Right lobe of liver (tissue), 6 donors: ENCODE measurements around the gene PXMP4. TPM values are rescaled to one million over a fixed set of nuclear protein-coding genes. Genes with fewer than 3 reads are reported as not detected.

Experiments
- ATAC-seq, 4 donors: fragments of 200-7000 bp; cut with Tn5 transposase; one replicate each; pipeline ENCODE4 v1.9.1; 2020; ENCODE audit warnings: mild to moderate bottlenecking in 4 of 4, moderate library complexity in 4 of 4
- DNase-seq, 3 donors: peaks; one replicate each; pipeline ENCODE4 v3.0.0-alpha.2; 2020
- H3K27ac ChIP-seq, 3 donors: fragments of 200-600 bp; one replicate each; pipeline ENCODE4 v1.8.0; 2022
- H3K27me3 ChIP-seq, 2 donors: fragments of 200-600 bp; one replicate each; pipeline ENCODE4 v1.8.0; 2022
- H3K36me3 ChIP-seq, 4 donors: fragments of 200-600 bp; sonication (generic) in 1 of 4; one replicate each; pipeline versions ENCODE4 v1.5.1 to v1.8.0; 2017 to 2022; ENCODE audit warnings: control low read depth in 1 of 4
- H3K4me1 ChIP-seq, 4 donors: fragments of 200-600 bp; sonication (generic) in 1 of 4; one replicate each; pipeline versions ENCODE4 v1.5.1 to v1.8.0; 2017 to 2022; ENCODE audit warnings: control low read depth in 1 of 4
- H3K4me3 ChIP-seq, 3 donors: fragments of 200-600 bp; one replicate each; pipeline ENCODE4 v1.8.0; 2022
- H3K9me3 ChIP-seq, 4 donors: fragments of 200-600 bp; sonication (generic) in 1 of 4; one replicate each; pipeline versions ENCODE4 v1.5.1 to v1.8.0; 2017 to 2022; ENCODE audit warnings: control low read depth in 1 of 4
- POLR2A ChIP-seq: fragments of 450-650 bp; IDR thresholded peaks from one replicate; pipeline ENCODE4 v1.6.1; 2017; ENCODE audit warnings: antibody characterized with exemption, mild to moderate bottlenecking
- WGBS: methylation state at CpG from one replicate; pipeline ENCODE4 v1.1.6; 2018; ENCODE audit warnings: low coverage, low lambda C conversion rate; ENCODE audit not compliant: insufficient coverage; ENCODE audit errors: missing lambda C conversion rate; 5-methylcytosine and 5-hydroxymethylcytosine counted together
- intact Hi-C, 2 donors: fragments of 100-400 bp; cut with DNase I; formaldehyde crosslinking; loops; one replicate each; pipeline versions ENCODE4 v1.11.2 to v1.14.1; 2022
- total RNA-seq, 6 experiments: library from RNA; depleted of rRNA in 2 of 6; stranded (reverse); fragments of >200 nt in 2 of 6; fragmentation: NEBNext Ultra II Directional in 3 of 6; extraction: Animal tissue kit (Norgen Biotek cat#: 25700) in 3 of 6; gene quantifications; one replicate each; pipeline versions ENCODE4 v1.1.0 to v1.2.4, GENCODE V29; 2016 to 2023
- TF ChIP-seq, protein P1 (sequence below), 4 donors: fragments of 200-600 bp in 3 of 4; fragments of 450-650 bp in 1 of 4; IDR thresholded peaks; one replicate each; pipeline versions ENCODE4 v1.5.1 to v1.8.0; 2016 to 2022; ENCODE audit warnings: antibody characterized with exemption in 4 of 4, mild to moderate bottlenecking in 2 of 4
- donor health status: DM: no; HTN: yes; CAD: no.
- donor health status: DM: no; HTN: no; CAD: no.
- donor health status: DM: no; HTN: no; CAD: no.
- donor health status: DM: no; HTN: yes; CAD: no.
- donor health status: DM: no; HTN: yes; CAD: no.

PXMP4 gene
- total RNA-seq, 6 experiments from 2014 or later = 5.5 to 17.8 (median 12.9) TPM

DNA sequence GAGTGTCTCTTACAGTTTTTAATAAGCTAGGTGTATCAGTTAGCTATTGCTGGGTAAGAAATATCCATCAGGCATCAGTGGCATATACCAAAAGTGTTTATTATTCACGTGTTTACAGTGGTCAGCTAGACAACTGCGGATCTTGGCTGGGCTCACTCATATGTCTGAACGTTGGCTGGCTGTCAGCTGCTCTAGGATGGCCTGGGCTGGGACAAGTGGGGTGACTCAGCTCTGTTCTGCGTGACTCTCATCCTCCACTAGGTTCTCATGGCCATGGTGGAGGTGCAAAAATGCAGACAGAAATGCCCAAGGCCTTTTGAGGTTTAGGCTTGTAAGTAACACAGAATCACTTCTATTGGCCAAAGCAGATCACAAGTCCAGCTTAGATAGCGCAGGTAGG lies 33.7 kb upstream of the PXMP4 start:
- H3K4me1 ChIP-seq = no peaks in the 10 kb centered on the region
- no peaks in the 10 kb centered on the region for H3K27me3 ChIP-seq
- H3K9me3 ChIP-seq = no peaks in the 10 kb centered on the region
- intact Hi-C loops = no loop called here
- H3K36me3 ChIP-seq = peaks cover 0 to 6% (median 2%) of the 10 kb centered on the region in 4 donors
- WGBS = 100% methylated on average over 1 of the region's 5 CpGs
- no peak for ATAC-seq
- H3K4me3 ChIP-seq = no peak overlapping the region
- DNase-seq = no peak
- TF ChIP-seq, protein P1, sequence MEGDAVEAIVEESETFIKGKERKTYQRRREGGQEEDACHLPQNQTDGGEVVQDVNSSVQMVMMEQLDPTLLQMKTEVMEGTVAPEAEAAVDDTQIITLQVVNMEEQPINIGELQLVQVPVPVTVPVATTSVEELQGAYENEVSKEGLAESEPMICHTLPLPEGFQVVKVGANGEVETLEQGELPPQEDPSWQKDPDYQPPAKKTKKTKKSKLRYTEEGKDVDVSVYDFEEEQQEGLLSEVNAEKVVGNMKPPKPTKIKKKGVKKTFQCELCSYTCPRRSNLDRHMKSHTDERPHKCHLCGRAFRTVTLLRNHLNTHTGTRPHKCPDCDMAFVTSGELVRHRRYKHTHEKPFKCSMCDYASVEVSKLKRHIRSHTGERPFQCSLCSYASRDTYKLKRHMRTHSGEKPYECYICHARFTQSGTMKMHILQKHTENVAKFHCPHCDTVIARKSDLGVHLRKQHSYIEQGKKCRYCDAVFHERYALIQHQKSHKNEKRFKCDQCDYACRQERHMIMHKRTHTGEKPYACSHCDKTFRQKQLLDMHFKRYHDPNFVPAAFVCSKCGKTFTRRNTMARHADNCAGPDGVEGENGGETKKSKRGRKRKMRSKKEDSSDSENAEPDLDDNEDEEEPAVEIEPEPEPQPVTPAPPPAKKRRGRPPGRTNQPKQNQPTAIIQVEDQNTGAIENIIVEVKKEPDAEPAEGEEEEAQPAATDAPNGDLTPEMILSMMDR (IDR thresholded peaks at IDR 0.05) = no peak
- no peak for TF ChIP-seq POLR2A
- no peak overlapping the region for H3K27ac ChIP-seq

DNA sequence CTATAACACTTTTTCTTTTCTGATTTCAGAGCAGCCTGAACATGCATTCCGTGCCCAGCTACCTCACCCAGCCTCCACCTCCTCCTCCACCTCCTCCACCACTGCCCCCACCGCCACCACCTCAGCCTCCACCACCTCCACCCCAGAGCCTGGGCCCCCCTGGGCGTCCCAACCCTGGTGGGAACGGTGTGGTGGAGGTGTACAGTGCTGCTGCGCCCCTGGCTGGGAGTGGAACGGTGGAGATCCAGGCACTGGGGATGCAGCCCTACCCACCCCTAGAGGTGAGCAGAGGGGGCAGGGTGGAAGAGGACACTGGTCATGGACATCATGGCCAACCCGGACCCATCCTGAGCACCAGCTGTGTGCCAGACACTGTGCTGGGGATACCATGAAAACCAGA lies 33.0 kb upstream of the PXMP4 start:
- ATAC-seq = peak in 1 of 4 donors; percentile 13
- TF ChIP-seq, protein P1 (IDR thresholded peaks at IDR 0.05) = no peak
- no peak for TF ChIP-seq POLR2A
- intact Hi-C loops = no loop called here
- Histone ChIP-seq H3K9me3 (no peaks in the 10 kb centered on the region), H3K27ac (no peak overlapping the region), H3K4me3 (no peak overlapping the region), H3K27me3 (no peaks in the 10 kb centered on the region), H3K4me1 (no peaks in the 10 kb centered on the region), H3K36me3 (peaks cover 0 to 6% (median 2%) of the 10 kb centered on the region in 4 donors)
- DNase-seq = no peak
- 97% methylated on average over 6 of the region's 7 CpGs for WGBS

DNA sequence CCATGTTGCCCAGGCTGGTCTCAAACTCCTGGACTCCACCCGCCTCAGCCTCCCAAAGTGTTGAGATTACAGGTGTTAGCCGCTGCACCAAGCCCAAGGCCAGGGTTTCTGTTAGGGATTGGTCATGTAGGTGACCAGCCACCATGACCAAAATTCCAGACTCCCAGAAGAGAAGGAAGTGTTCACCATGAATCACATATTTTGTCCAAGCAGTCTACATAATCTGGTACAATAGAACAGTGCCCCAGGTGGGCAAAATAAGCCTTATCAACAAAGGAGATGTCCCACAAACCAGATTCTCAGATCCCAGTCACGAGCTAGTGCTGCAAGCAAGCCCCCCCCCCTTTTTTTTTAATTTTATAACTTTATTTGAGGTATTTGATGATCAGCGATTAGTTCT lies 31.7 kb upstream of the PXMP4 start:
- intact Hi-C loops = no loop called here
- DNase-seq (no peak), ATAC-seq (no peak)
- H3K36me3 ChIP-seq = peaks cover 0 to 6% (median 2%) of the 10 kb centered on the region in 4 donors
- no peaks in the 10 kb centered on the region for H3K27me3 ChIP-seq
- 96% methylated on average over 2 of the region's 4 CpGs for WGBS
- TF ChIP-seq POLR2A = no peak
- TF ChIP-seq, protein P1 (IDR thresholded peaks at IDR 0.05) = no peak
- no peak overlapping the region for H3K27ac ChIP-seq
- H3K4me3 ChIP-seq = no peak overlapping the region
- H3K9me3 ChIP-seq = no peaks in the 10 kb centered on the region
- H3K4me1 ChIP-seq = no peaks in the 10 kb centered on the region

DNA sequence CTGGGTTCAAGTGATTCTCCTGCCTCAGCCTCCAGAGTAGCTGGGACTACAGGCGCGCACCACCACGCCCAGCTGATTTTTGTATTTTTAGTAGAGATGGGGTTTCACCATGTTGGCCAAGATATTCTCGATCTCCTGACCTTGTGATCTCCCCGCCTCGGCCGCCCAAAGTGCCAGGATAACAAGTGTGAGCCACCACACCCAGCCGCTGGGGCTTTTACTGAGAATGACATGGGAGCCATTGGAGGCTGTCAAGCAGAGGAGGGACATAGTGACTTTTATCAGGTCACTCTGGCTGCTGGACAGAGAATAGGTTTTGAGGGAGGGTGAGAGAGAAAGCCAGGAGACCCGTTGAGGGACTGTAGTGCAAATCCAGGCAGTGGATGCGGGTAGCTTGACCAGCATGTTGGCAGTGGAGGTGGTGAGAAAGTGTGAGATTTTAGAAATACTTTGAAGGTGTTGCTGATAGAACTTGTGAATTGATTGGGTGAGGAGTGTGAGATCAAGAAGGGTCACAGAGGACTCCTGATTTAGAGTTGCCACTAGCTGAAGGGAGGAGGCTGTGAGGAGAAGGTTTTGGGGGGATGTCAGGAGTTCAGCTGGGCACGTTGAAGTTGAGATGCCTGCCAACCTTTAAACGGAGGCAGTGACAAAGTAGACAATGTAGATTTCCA lies 26.4 kb upstream of the PXMP4 start:
- Histone ChIP-seq H3K9me3 (no peaks in the 10 kb centered on the region), H3K27me3 (no peaks in the 10 kb centered on the region), H3K36me3 (no peaks in the 10 kb centered on the region), H3K4me3 (no peak overlapping the region), H3K4me1 (no peaks in the 10 kb centered on the region), H3K27ac (no peak overlapping the region)
- WGBS = 89% methylated on average over 4 of the region's 12 CpGs
- no peak for TF ChIP-seq POLR2A
- TF ChIP-seq, protein P1 (IDR thresholded peaks at IDR 0.05) = no peak
- no peak for DNase-seq
- intact Hi-C loops = no loop called here
- no peak for ATAC-seq
